GM15510 (cell line): ENCODE results near the gene LSS.

Experiments used
- POLR2A ChIP-seq: IDR thresholded peaks from 3 replicates; pipeline ENCODE4 v1.6.1; 2011; ENCODE audit warnings: borderline replicate concordance; ENCODE audit not compliant: insufficient read length; ENCODE audit errors: extremely low read depth

LSS gene

DNA sequence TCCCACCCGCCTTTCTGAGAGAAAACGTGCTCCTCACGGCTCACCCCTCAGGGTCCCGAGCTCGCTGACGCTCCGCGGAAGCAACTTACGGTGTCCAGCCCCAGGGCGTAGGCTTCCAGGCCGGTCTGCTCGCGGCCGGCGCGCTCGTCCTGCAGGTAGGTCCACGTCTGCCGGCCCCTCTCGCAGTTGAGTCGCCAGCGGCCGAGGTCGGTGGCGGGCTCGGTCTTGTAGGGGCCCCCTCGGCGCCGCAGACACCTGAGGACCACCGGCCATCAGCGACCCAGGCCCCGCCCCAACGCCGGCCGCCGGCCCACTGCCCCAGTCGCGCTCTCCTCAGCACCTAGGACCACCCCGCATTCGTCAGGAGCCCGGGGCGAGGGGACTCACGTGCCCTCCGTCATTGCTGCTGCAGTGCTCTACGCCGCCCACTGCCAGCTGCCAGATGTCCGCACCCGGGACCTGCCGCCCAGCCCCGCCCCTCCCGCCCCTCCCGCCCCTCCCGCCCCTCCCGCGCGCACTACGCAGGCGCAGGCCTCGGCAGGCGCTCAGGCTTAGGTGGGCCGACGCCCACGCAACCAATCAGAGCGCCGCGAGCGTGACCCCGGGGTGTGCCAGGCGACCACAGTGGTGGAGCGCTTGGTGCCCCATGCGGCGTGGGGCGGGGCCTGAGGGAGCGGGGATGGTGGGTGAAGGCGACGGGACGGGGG lies at the start of gene LSS:
Gene LSS, minus strand, starts transcription at position 430 of the 707 bp plus-strand sequence. Its CDS starts 29 bp downstream, at position 401.
- peak; percentile 82 for TF ChIP-seq POLR2A

DNA sequence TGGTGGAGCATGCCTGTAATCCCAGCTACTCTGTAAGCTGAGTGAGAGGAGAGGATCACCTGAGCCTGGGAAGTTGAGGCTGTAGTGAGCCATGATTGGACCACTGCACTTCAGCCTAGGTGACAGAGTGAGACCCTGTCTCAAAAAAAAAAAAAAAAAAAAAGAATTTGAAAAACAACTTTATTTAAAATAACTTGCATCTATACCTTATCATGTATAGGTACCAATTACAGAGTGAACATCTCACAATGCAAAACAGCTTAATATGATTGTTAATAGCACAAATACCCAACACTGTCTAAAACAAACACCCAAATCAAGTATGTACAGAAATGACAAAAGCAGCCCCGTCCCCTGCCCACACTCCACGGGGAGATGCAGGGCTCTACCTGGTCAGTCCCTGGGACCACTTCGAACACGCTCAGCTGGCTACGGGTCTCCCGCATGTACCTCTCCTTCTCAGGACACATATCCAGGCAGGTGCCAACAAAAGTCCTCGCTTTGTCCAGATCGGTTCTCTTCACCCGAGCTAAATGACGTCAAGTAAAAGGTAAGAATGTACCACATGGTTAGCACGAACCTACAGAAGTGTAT lies 46.3 kb upstream of the LSS start:
- TF ChIP-seq POLR2A: no peak

DNA sequence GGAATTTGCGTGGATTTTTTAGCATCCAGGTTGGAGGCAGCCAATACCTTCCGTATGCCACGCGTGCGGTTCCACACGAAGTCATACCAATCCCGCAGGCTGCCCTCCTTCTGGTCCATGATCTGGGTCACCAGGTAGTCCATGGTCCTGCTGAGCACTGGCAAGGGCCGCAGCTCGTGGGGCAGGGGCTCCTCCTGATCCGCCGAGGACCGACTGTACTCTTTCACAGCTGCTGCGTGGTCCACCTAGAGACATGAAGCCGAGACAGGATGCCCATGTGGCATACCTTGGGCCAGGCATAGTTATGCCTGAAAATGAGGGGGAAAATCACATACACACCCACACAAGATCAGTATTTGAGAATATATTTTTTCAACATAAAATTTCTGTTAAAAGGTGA lies 44.8 kb upstream of the LSS start:
- TF ChIP-seq POLR2A: no peak

DNA sequence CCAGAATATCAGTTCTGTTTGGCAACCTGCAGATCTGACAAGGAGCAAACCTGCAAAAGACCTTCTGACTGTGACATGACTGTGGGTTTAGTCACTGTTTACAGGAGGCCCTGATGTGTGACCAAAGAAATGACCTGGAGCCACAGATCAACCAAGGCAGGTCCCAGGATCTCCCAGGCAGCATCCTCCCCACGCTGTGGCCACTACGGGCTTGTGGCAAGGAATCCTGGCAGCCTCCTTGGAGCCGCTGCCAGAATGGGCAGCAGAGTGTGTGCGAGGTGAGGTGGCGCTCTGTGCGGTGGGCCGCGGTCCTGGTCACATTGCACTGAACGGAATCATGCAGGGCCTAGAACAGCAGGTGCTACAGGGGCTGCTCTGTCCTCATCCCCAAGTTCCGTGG lies 40.9 kb upstream of the LSS start:
- TF ChIP-seq POLR2A: no peak

GRCh38 chr21:46268371-46268770 lies 39.8 kb upstream of the LSS start:
- TF ChIP-seq POLR2A: no peak

DNA sequence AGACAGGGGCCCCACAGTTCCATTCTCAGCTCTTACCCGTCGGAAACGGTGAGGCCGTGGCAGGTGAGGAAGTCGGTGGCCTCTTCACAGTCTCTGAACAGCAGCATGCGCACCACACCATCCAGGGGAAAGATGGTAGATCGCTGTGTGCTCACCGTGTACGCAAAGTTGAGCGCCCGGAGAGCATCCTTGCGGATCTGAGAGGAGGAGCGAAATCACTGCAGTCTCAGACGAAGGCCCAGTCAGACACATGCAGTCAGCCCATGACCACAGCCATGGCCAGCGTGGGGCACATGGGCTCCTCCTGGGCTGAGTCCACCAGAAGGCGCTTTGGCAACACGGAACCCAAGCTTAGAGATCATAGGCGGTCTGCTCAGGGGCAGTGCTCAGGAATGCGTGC lies 38.4 kb upstream of the LSS start:
- no peak for TF ChIP-seq POLR2A

GRCh38 chr21:46265736-46266525 lies 37.4 kb upstream of the LSS start:
- TF ChIP-seq POLR2A: no peak

GRCh38 chr21:46264690-46265144 lies 36.1 kb upstream of the LSS start:
- TF ChIP-seq POLR2A: no peak

GRCh38 chr21:46264046-46264689 lies 35.6 kb upstream of the LSS start:
- TF ChIP-seq POLR2A: no peak

DNA sequence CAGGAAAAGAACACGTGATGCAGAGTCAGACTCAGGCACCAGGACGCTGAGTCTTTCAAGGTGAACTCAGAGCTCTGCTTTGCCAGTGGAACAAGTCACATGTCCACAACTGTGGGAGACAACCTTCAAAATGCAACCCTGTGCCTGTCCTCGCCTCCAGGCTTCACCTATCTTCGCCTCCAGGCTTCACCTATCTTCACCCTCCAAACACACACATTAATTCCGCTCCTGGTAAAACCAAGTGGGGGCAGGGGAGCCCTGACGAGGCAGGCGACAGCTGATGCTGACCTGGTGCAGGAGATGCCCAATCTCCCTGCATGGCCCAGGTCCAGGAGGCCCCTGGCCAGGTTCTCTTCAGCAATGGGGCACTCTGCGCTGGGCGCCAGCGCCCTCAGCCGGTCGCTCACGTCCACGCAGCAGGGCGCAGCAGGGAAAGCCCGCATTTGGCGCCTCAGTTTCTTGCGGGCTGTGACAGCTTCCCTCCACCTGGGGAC lies 28.0 kb upstream of the LSS start:
- no peak for TF ChIP-seq POLR2A

- no peak for TF ChIP-seq POLR2A
Measured at GRCh38 chr21:46255758-46256337, 27.3 kb upstream of the LSS start.

- TF ChIP-seq POLR2A: no peak
Measured at GRCh38 chr21:46255166-46255565, 26.6 kb upstream of the LSS start.

DNA sequence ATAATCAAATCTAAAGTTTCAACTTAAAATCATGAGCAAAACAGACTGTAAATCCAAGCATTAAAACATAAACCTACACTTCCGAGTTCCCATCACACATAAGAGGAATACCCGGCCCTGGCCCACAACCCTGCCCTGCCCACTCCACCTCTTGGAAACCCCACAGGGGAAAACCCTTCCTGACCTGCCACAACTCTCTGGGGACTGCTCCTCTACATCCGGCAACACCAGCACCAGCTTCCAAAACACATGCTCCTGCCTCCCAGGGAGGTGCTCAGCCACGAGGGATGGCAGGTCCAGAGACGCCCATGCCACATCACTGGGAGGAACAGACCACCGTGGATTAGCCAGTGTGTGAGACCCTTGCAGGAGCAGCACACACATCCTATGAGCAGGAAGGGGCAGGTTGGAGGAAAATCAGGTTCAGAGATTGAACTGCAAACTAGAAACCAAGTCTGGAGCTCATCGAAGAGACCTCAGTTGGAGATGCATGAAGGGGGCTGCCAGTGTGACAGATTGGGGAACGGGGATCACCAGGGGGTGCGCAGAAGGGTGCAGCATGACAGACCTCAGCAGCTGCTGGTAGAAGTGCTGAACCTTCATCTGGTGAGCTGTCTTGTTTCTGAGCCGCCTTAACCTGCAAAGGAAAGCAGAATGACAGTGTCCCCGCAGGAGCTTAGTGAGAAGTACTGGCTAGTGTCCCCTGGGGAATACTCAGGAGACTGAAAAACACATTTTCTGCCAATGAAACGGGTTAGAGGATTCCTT lies 25.8 kb upstream of the LSS start:
- no peak for TF ChIP-seq POLR2A
